SW 1271 (cell line): Measurements from ENCODE around the gene PRKCI.
A peak's percentile ranks its signal among the peaks of the same experiment; 100 is the strongest.
"Not testable (repeated sequence)": the region's sequence is repeated elsewhere in the genome, so short reads cannot be mapped to it uniquely, and the experiment has no call there.

Source experiments
- DNase-seq, 2 experiments: peaks; one replicate each; lab custom pipeline; 2025; lab: John Stamatoyannopoulos, UW

PRKCI gene

GRCh38 chr3:170221924-170222646, at the start of gene PRKCI:
Gene PRKCI, plus strand, starts transcription at chr3:170222424. Its CDS starts 246 bp downstream, at chr3:170222670.
- DNase-seq = peak; percentile 89 to 98

GRCh38 chr3:170178651-170179050, 43.6 kb upstream of the PRKCI start:
- no peak for DNase-seq

- DNase-seq = no peak
Observed at GRCh38 chr3:170179432-170179831, 42.8 kb upstream of the PRKCI start.

- DNase-seq = peak in 1 of 2 experiments; percentile 59
Observed at GRCh38 chr3:170180079-170180907, 41.9 kb upstream of the PRKCI start.

GRCh38 chr3:170180908-170181885, 41.0 kb upstream of the PRKCI start, which contains the start of gene PHC3:
Gene PHC3, minus strand, starts transcription at chr3:170181733. Its CDS starts 18 bp downstream, at chr3:170181715.
- DNase-seq = peak; percentile 61 to 92

- no peak for DNase-seq
Observed at GRCh38 chr3:170189398-170190256, 32.6 kb upstream of the PRKCI start.

GRCh38 chr3:170195759-170196158, 26.5 kb upstream of the PRKCI start:
- DNase-seq = not testable (repeated sequence)

GRCh38 chr3:170196833-170197232, 25.4 kb upstream of the PRKCI start:
- no peak for DNase-seq

- DNase-seq = no peak
Observed at GRCh38 chr3:170200987-170201386, 21.2 kb upstream of the PRKCI start.

GRCh38 chr3:170201527-170201926, 20.7 kb upstream of the PRKCI start:
- DNase-seq = no peak

GRCh38 chr3:170203457-170203856, 18.8 kb upstream of the PRKCI start:
- DNase-seq = no peak

GRCh38 chr3:170204023-170204472, 18.2 kb upstream of the PRKCI start:
- DNase-seq = no peak

GRCh38 chr3:170204509-170204908, 17.7 kb upstream of the PRKCI start:
- no peak for DNase-seq

- no peak for DNase-seq
Observed at GRCh38 chr3:170205302-170205701, 16.9 kb upstream of the PRKCI start.

- not testable (repeated sequence) for DNase-seq
Observed at GRCh38 chr3:170206164-170206762, 16.0 kb upstream of the PRKCI start.

GRCh38 chr3:170207717-170208116, 14.5 kb upstream of the PRKCI start:
- no peak for DNase-seq

GRCh38 chr3:170211668-170212067, 10.6 kb upstream of the PRKCI start:
- no peak for DNase-seq

- no peak for DNase-seq
Observed at GRCh38 chr3:170219850-170220249, 2.4 kb upstream of the PRKCI start.

- DNase-seq = no peak
Observed at GRCh38 chr3:170220871-170221270, 1.4 kb upstream of the PRKCI start.
